Neural cell (in vitro differentiated cells): ENCODE results near the gene CSF2RB. TPM values are rescaled to one million over a fixed set of nuclear protein-coding genes. Genes with fewer than 3 reads are reported as not detected.

Experiments used
- H2AFZ ChIP-seq: fragments of 200-600, 300-800 bp; sonication (generic), shearing (Covaris generic); 2 replicates; pipeline ENCODE4 v1.6.0; 2014; ENCODE audit warnings: low read depth, mild to moderate bottlenecking, antibody characterized with exemption, low read length, moderate library complexity
- H3F3A ChIP-seq: fragments of 200-600 bp; shearing (Covaris generic); 2 replicates; pipeline ENCODE4 v1.6.1; 2016; ENCODE audit warnings: mild to moderate bottlenecking, moderate library complexity, mixed read lengths, antibody characterized with exemption, low read length; ENCODE audit not compliant: insufficient read depth, poor library complexity, severe bottlenecking
- H3K27ac ChIP-seq: fragments of 200-600, 300-800 bp; sonication (generic), shearing (Covaris generic); 2 replicates; pipeline ENCODE4 v1.5.1; 2014; ENCODE audit warnings: mild to moderate bottlenecking, low read length, moderate library complexity
- H3K27me3 ChIP-seq: fragments of 300-800, 200-600 bp; sonication (generic), shearing (Covaris generic); 2 replicates; pipeline ENCODE4 v1.6.0; 2014; ENCODE audit warnings: mild to moderate bottlenecking, low read depth, low read length, moderate library complexity; ENCODE audit not compliant: insufficient read depth
- H3K36me3 ChIP-seq: fragments of 300-800, 200-600 bp; sonication (generic), shearing (Covaris generic); 2 replicates; pipeline ENCODE4 v1.5.1; 2014; ENCODE audit warnings: mild to moderate bottlenecking, antibody characterized with exemption, low read length, moderate library complexity; ENCODE audit not compliant: insufficient read depth
- H3K4me2 ChIP-seq: fragments of 300-800, 200-600 bp; sonication (generic), shearing (Covaris generic); 2 replicates; pipeline ENCODE4 v1.6.0; 2014; ENCODE audit warnings: mild to moderate bottlenecking, low read length
- H3K4me3 ChIP-seq: fragments of 300-800, 200-600 bp; sonication (generic), shearing (Covaris generic); 2 replicates; pipeline ENCODE4 v1.5.1; 2014; ENCODE audit warnings: mild to moderate bottlenecking, low read length, moderate library complexity
- H3K79me2 ChIP-seq: fragments of 200-600 bp; shearing (Covaris generic); replicated peaks from 2 replicates; pipeline ENCODE4 v1.6.0; 2014; ENCODE audit warnings: mild to moderate bottlenecking, low read length, moderate library complexity; ENCODE audit not compliant: insufficient read depth
- H3K9ac ChIP-seq: fragments of 300-800, 200-600 bp; sonication (generic), shearing (Covaris generic); 2 replicates; pipeline ENCODE4 v1.6.1; 2016; ENCODE audit warnings: mild to moderate bottlenecking, low read length, mixed read lengths
- H3K9me2 ChIP-seq: fragments of 200-600 bp; shearing (Covaris generic); 2 replicates; pipeline ENCODE4 v1.6.1; 2016; ENCODE audit warnings: mild to moderate bottlenecking, low read length, mixed read lengths; ENCODE audit not compliant: insufficient read depth
- H3K9me3 ChIP-seq: fragments of 200-600, 300-800 bp; sonication (generic), shearing (Covaris generic); 2 replicates; pipeline ENCODE4 v1.6.1; 2016; ENCODE audit warnings: mild to moderate bottlenecking, mixed run types, low read length, moderate library complexity, mixed read lengths
- H4K20me1 ChIP-seq: fragments of 200-600 bp; shearing (Covaris generic); 2 replicates; pipeline ENCODE4 v1.6.1; 2016; ENCODE audit warnings: mild to moderate bottlenecking, mixed run types; ENCODE audit not compliant: insufficient read depth
- EP300 ChIP-seq: fragments of 450-650 bp; conservative IDR thresholded peaks from 2 replicates; pipeline ENCODE4 v1.6.1; 2014; ENCODE audit warnings: antibody characterized with exemption, mild to moderate bottlenecking, moderate library complexity; ENCODE audit not compliant: poor library complexity, severe bottlenecking
- EZH2 ChIP-seq: fragments of 200-600, 300-800 bp; shearing (Covaris generic), sonication (generic); IDR thresholded peaks from 2 replicates; pipeline ENCODE4 v1.6.1; 2014; ENCODE audit warnings: antibody characterized with exemption, low read length, borderline replicate concordance, mild to moderate bottlenecking; ENCODE audit not compliant: insufficient read depth, poor library complexity, severe bottlenecking
- MXI1 ChIP-seq: fragments of 450-650 bp; conservative IDR thresholded peaks from 2 replicates; pipeline ENCODE4 v1.6.1; 2014; ENCODE audit warnings: antibody characterized with exemption, mild to moderate bottlenecking; ENCODE audit not compliant: poor library complexity, severe bottlenecking
- POLR2AphosphoS5 ChIP-seq: IDR thresholded peaks from 2 replicates; pipeline ENCODE4 v1.6.1; 2012
- RAD21 ChIP-seq: fragments of 450-650 bp; conservative IDR thresholded peaks from 2 replicates; pipeline ENCODE4 v1.6.1; 2014; ENCODE audit warnings: antibody characterized with exemption, mild to moderate bottlenecking, moderate library complexity
- SMC3 ChIP-seq: fragments of 450-650 bp; conservative IDR thresholded peaks from 2 replicates; pipeline ENCODE4 v1.6.1; 2014; ENCODE audit warnings: antibody characterized with exemption, mild to moderate bottlenecking, moderate library complexity; ENCODE audit not compliant: poor library complexity
- TAF1 ChIP-seq: IDR thresholded peaks from 2 replicates; pipeline ENCODE4 v1.6.1; 2012; ENCODE audit warnings: low read depth
- polyA plus RNA-seq: library from polyadenylated mRNA; depleted of rRNA; stranded (reverse); fragments of >200 nt; gene quantifications from 2 replicates; pipeline ENCODE4 v1.2.3, GENCODE V29; 2014
- TF ChIP-seq, protein P1 (sequence below): IDR thresholded peaks from 2 replicates; pipeline ENCODE4 v1.6.1; 2012; ENCODE audit warnings: borderline replicate concordance
- TF ChIP-seq, protein P2 (sequence below): fragments of 450-650 bp; IDR thresholded peaks from 2 replicates; pipeline ENCODE4 v1.5.1; 2014; ENCODE audit warnings: antibody characterized with exemption, mild to moderate bottlenecking, moderate library complexity; ENCODE audit not compliant: poor library complexity, severe bottlenecking

Gene CSF2RB
- polyA plus RNA-seq, 1 donor from 2014 or later: not detected

DNA sequence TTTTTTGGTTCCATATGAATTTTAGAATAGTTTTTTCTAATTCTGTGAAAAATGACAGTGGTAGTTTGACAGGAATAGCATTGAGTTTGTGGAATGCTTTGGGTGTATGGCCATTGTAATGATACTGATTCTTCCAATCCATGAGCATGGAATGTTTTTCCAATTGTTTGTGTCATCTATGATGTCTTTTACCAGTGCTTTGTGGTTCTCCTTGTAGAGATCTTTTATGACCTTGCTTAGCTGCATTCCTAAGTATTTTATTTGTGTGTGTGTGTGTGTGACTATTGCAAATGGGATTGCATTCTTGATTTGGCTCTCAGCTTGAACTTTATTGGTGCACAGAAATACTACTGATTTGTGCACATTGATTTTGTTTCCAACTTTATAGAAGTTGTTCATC lies 3.0 kb upstream of the CSF2RB start:
- H3K36me3 ChIP-seq: no peaks in the 10 kb centered on the region
- no peaks in the 10 kb centered on the region for H3K9me2 ChIP-seq

DNA sequence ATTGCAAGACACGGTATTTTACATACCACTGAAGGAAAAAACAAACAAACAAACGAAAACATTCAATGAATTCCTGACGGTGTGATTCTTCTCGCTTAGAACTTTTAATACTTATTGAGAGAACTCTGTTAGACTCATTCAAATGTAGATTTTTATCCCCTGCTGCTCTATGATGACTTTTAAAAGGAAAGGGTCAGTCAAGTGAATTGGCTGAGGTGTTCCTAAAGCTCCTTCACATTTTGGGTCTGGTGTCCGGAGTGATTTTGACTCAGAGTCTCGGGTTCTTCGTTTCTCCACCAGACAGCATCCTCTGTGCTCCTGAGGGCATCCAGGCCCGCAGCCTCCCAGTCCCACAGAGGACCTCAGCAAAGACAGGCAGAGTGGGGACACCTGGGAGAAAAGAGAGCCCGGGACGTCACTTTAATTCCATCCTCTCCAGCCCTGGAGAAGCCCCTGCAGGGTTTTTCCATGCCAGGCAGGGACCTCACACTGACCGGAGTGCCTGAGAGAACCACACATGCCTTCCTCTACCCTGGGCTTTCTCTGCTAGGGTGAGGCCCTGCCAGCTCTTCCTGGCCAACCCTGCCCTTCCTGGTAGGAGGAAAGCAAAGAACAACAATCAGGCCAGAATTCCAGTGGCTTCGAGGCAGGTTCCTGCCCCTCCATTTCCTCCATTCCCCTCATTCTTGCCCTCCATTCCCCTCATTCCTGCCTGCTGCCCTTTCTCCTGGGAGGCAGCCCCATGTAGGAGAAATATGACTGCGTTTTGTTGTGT lies 1.4 kb upstream of the CSF2RB start:
- H4K20me1 ChIP-seq: no peaks in the 10 kb centered on the region
- no peak overlapping the region for H3K4me2 ChIP-seq
- no peaks in the 10 kb centered on the region for H3K9me2 ChIP-seq
- H3F3A ChIP-seq: no peaks in the 10 kb centered on the region
- TF ChIP-seq TAF1: no peak
- TF ChIP-seq SMC3: no peak
- TF ChIP-seq EZH2: no peak
- TF ChIP-seq EP300: no peak
- TF ChIP-seq POLR2AphosphoS5: no peak
- TF ChIP-seq MXI1: no peak
- TF ChIP-seq, protein P1, sequence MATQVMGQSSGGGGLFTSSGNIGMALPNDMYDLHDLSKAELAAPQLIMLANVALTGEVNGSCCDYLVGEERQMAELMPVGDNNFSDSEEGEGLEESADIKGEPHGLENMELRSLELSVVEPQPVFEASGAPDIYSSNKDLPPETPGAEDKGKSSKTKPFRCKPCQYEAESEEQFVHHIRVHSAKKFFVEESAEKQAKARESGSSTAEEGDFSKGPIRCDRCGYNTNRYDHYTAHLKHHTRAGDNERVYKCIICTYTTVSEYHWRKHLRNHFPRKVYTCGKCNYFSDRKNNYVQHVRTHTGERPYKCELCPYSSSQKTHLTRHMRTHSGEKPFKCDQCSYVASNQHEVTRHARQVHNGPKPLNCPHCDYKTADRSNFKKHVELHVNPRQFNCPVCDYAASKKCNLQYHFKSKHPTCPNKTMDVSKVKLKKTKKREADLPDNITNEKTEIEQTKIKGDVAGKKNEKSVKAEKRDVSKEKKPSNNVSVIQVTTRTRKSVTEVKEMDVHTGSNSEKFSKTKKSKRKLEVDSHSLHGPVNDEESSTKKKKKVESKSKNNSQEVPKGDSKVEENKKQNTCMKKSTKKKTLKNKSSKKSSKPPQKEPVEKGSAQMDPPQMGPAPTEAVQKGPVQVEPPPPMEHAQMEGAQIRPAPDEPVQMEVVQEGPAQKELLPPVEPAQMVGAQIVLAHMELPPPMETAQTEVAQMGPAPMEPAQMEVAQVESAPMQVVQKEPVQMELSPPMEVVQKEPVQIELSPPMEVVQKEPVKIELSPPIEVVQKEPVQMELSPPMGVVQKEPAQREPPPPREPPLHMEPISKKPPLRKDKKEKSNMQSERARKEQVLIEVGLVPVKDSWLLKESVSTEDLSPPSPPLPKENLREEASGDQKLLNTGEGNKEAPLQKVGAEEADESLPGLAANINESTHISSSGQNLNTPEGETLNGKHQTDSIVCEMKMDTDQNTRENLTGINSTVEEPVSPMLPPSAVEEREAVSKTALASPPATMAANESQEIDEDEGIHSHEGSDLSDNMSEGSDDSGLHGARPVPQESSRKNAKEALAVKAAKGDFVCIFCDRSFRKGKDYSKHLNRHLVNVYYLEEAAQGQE: no peak
- TF ChIP-seq, protein P2, sequence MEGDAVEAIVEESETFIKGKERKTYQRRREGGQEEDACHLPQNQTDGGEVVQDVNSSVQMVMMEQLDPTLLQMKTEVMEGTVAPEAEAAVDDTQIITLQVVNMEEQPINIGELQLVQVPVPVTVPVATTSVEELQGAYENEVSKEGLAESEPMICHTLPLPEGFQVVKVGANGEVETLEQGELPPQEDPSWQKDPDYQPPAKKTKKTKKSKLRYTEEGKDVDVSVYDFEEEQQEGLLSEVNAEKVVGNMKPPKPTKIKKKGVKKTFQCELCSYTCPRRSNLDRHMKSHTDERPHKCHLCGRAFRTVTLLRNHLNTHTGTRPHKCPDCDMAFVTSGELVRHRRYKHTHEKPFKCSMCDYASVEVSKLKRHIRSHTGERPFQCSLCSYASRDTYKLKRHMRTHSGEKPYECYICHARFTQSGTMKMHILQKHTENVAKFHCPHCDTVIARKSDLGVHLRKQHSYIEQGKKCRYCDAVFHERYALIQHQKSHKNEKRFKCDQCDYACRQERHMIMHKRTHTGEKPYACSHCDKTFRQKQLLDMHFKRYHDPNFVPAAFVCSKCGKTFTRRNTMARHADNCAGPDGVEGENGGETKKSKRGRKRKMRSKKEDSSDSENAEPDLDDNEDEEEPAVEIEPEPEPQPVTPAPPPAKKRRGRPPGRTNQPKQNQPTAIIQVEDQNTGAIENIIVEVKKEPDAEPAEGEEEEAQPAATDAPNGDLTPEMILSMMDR: no peak
- TF ChIP-seq RAD21: no peak
- H3K79me2 ChIP-seq: no peaks in the 10 kb centered on the region
- no peak overlapping the region for H3K4me3 ChIP-seq
- no peak overlapping the region for H2AFZ ChIP-seq
- no peak overlapping the region for H3K9ac ChIP-seq
- H3K9me3 ChIP-seq: no peaks in the 10 kb centered on the region
- no peaks in the 10 kb centered on the region for H3K36me3 ChIP-seq
- no peaks in the 10 kb centered on the region for H3K27me3 ChIP-seq
- no peak overlapping the region for H3K27ac ChIP-seq

More for the DNA sequence above, 3.0 kb upstream of the CSF2RB start:
- no peak overlapping the region for H2AFZ ChIP-seq
- no peaks in the 10 kb centered on the region for H3K27me3 ChIP-seq
- no peaks in the 10 kb centered on the region for H3F3A ChIP-seq
- TF ChIP-seq TAF1: no peak
- no peaks in the 10 kb centered on the region for H3K9me3 ChIP-seq
- no peaks in the 10 kb centered on the region for H3K79me2 ChIP-seq
- no peak overlapping the region for H3K4me3 ChIP-seq
- no peak overlapping the region for H3K27ac ChIP-seq
- H3K4me2 ChIP-seq: no peak overlapping the region
- no peaks in the 10 kb centered on the region for H4K20me1 ChIP-seq
- H3K9ac ChIP-seq: no peak overlapping the region
